HUES48 (cell line): ENCODE results near the gene RSPH1.

Experiments used
- H3K27ac ChIP-seq: one replicate; pipeline ENCODE4 v1.7.0; 2013; ENCODE audit warnings: low read depth, low read length, inconsistent platforms
- H3K27me3 ChIP-seq: 2 replicates; pipeline ENCODE4 v1.6.1; 2013; ENCODE audit warnings: mild to moderate bottlenecking, low read length; ENCODE audit not compliant: control insufficient read depth, insufficient read depth
- H3K36me3 ChIP-seq: 2 replicates; pipeline ENCODE4 v1.6.1; 2013; ENCODE audit warnings: low read length; ENCODE audit not compliant: control insufficient read depth, insufficient read depth
- H3K4me1 ChIP-seq: 2 replicates; pipeline ENCODE4 v1.6.1; 2013; ENCODE audit warnings: mild to moderate bottlenecking, low read length; ENCODE audit not compliant: control insufficient read depth, insufficient read depth
- H3K4me3 ChIP-seq: 2 replicates; pipeline ENCODE4 v1.5.1; 2013; ENCODE audit warnings: mild to moderate bottlenecking, low read depth, low read length
- H3K9ac ChIP-seq: 2 replicates; pipeline ENCODE4 v1.6.1; 2013; ENCODE audit warnings: mild to moderate bottlenecking, low read depth, low read length, moderate library complexity
- H3K9me3 ChIP-seq: 2 replicates; pipeline ENCODE4 v1.6.1; 2013; ENCODE audit warnings: low read length; ENCODE audit not compliant: control insufficient read depth, insufficient read depth

Gene RSPH1

DNA sequence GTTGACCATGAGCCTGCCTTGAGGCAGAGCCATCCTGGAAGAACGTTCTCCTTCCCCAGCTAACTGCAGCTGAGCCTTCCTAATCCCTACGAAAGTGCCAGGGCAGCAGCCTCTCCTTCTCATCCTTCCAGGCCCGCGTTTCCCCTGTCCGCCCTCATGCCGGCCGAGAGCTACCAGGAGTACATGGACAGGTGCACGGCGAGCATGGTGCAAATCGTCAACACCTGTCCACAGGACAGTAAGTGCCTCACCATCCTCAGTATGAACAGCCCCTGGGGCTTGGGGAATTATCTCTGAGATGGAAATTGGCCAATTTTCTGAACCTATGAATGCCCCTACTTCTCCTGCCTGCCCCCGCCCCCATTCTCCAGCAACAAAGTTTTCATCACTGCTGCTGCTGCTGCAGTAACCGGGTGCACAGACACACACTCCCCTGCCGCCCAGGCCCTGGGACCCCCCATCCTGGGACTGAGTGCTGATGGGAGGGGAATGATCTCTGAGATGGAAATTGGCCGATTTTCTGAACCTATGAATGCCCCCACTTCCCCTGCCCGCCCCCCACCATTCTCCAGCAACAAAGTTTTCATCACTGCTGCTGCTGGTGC, 52.7 kb downstream of the RSPH1 start:
- no peaks in the 10 kb centered on the region for H3K9me3 ChIP-seq
- no peak overlapping the region for H3K9ac ChIP-seq
- no peaks in the 10 kb centered on the region for H3K27me3 ChIP-seq
- no peaks in the 10 kb centered on the region for H3K36me3 ChIP-seq
- H3K27ac ChIP-seq = no peak overlapping the region
- no peak overlapping the region for H3K4me3 ChIP-seq
- no peaks in the 10 kb centered on the region for H3K4me1 ChIP-seq

GRCh38 chr21:42441963-42442362, 54.1 kb downstream of the RSPH1 start:
- Histone ChIP-seq H3K27me3 (no peaks in the 10 kb centered on the region), H3K4me1 (no peaks in the 10 kb centered on the region), H3K9me3 (no peaks in the 10 kb centered on the region), H3K9ac (no peak overlapping the region), H3K27ac (no peak overlapping the region), H3K36me3 (no peaks in the 10 kb centered on the region), H3K4me3 (no peak overlapping the region)

DNA sequence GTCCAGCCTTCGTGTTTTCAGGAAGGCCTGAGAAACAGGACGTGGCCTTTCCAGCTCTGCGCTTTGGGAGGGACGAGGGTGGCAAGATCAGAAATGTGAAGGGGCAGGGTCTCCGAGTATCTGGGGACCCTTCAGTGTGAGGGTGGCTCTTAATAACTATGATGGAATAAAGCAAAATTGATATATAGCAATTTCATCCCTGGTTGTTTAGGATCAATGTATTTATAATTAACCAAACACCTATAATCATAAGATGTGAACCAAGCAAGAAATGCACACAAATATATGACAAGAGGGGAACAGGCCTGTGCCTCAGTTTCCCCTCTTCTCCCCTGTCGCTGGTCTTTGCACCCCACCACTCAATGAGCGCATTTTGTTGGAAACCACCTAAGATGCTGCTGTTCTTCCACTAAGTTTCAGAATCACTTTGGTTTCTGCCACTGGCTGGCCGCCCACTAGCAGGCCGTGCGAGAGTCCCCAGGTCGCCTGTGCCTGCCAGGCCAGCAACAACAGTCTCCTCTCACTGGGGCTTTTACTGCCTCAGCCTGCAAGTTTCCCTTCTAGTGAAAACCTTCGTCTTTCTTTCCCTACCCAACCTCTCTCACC, 55.7 kb downstream of the RSPH1 start:
- Histone ChIP-seq H3K4me1 (no peaks in the 10 kb centered on the region), H3K27me3 (no peaks in the 10 kb centered on the region), H3K36me3 (no peaks in the 10 kb centered on the region), H3K27ac (no peak overlapping the region), H3K9ac (no peak overlapping the region), H3K9me3 (no peaks in the 10 kb centered on the region), H3K4me3 (no peak overlapping the region)

GRCh38 chr21:42439284-42440186, 56.5 kb downstream of the RSPH1 start:
- no peak overlapping the region for H3K4me3 ChIP-seq
- H3K4me1 ChIP-seq = no peaks in the 10 kb centered on the region
- no peak overlapping the region for H3K27ac ChIP-seq
- H3K9me3 ChIP-seq = no peaks in the 10 kb centered on the region
- no peaks in the 10 kb centered on the region for H3K36me3 ChIP-seq
- H3K27me3 ChIP-seq = no peaks in the 10 kb centered on the region
- H3K9ac ChIP-seq = no peak overlapping the region

DNA sequence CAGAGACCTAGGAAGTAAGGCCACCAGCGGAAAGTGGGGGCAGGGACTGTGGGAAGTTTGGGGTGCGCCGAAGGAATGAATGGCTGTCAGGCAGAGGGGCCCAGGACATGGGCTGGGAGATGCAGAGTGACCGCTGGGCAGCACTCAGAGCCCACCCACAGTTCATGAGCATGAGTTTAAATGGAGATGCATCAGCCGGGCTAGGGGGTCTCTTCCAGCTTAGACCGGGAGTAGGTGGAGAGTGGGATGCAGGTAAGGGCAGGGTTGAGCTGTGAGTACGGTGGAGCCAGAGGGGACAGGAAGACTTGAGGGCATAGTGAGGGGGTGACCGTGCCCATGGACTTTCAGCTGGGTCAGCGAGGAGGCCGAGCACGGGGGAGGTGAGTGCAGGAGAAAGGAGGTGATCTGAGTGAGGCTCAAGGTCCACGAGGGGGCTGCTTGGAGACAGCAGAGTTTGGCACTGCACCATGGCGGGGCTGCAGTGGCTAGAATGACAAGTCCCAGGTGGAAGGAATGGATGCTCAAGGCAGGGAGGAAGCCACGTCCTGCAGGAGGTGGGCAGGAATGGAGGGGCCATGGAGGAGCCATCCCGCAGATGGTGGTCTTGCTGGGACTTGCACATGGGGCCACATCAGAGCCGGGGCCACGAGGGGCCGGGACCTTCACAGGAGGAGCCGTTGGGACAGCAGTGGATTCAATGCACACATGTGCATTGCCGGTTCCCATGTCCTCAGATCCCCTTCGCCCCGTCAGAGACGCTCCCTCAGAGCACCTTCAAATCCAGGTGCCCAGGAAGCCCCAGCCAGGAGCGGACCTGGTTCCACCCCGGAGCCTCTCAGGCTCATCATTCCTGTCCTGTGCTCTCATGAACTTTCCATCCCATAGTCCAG, 57.5 kb downstream of the RSPH1 start:
- Histone ChIP-seq H3K27me3 (no peaks in the 10 kb centered on the region), H3K4me1 (no peaks in the 10 kb centered on the region), H3K36me3 (no peaks in the 10 kb centered on the region), H3K9ac (no peak overlapping the region), H3K4me3 (no peak overlapping the region), H3K27ac (no peak overlapping the region), H3K9me3 (no peaks in the 10 kb centered on the region)

GRCh38 chr21:42437786-42438185, 58.2 kb downstream of the RSPH1 start:
- no peaks in the 10 kb centered on the region for H3K9me3 ChIP-seq
- H3K27me3 ChIP-seq = no peaks in the 10 kb centered on the region
- no peak overlapping the region for H3K9ac ChIP-seq
- H3K27ac ChIP-seq = no peak overlapping the region
- H3K36me3 ChIP-seq = no peaks in the 10 kb centered on the region
- no peak overlapping the region for H3K4me3 ChIP-seq
- no peaks in the 10 kb centered on the region for H3K4me1 ChIP-seq

DNA sequence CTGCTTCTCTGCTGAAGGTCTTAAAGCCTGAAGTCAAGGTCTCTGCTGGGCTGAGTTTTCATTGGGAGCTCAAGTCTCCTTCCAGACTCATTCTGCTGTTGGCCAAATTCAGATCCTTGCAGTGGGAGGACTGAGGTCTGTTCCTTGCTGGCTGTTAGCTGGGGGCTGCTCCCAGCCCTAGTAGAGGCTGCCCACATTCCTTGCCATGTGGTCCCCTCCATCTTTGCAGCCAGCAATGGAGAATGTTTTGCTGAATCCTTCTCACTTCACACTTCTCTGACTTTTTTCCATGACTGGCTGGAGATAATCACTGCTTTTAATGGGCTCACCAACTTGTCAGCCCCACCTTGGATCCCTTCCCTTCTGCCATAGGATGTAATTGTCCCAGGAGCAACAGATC, 59.1 kb downstream of the RSPH1 start:
- no peak overlapping the region for H3K27ac ChIP-seq
- H3K4me1 ChIP-seq = no peaks in the 10 kb centered on the region
- peaks cover 4% of the 10 kb centered on the region; the same call in 1 of the 2 replicates for H3K9me3 ChIP-seq
- no peak overlapping the region for H3K4me3 ChIP-seq
- no peak overlapping the region for H3K9ac ChIP-seq
- no peaks in the 10 kb centered on the region for H3K27me3 ChIP-seq
- no peaks in the 10 kb centered on the region for H3K36me3 ChIP-seq

GRCh38 chr21:42435833-42436232, 60.2 kb downstream of the RSPH1 start:
- no peak overlapping the region for H3K9ac ChIP-seq
- H3K36me3 ChIP-seq = no peaks in the 10 kb centered on the region
- H3K4me3 ChIP-seq = no peak overlapping the region
- H3K27ac ChIP-seq = no peak overlapping the region
- peaks cover 4% of the 10 kb centered on the region; the same call in 1 of the 2 replicates for H3K9me3 ChIP-seq
- no peaks in the 10 kb centered on the region for H3K27me3 ChIP-seq
- no peaks in the 10 kb centered on the region for H3K4me1 ChIP-seq

DNA sequence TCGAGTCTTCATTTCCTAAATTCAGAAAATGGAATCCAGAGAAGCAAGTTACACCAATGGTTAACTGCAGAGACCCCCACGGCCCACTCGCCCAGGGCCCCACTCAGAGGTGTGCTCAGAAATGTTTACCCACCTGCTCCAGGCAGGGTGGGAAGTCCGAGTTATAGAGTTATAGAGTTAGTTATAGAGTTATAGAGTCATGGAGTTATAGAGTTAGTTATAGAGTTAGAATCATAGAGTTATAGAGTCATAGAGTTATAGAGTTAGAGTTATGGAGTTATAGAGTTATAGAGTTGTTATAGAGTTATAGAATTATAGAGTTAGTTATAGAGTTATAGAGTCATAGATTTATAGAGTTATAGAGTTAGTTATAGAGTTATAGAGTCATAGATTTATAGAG, 60.6 kb downstream of the RSPH1 start:
- Histone ChIP-seq H3K27me3 (no peaks in the 10 kb centered on the region), H3K36me3 (no peaks in the 10 kb centered on the region), H3K4me1 (no peaks in the 10 kb centered on the region), H3K9me3 (peaks cover 4% of the 10 kb centered on the region; the same call in 1 of the 2 replicates), H3K9ac (no peak overlapping the region), H3K4me3 (no peak overlapping the region), H3K27ac (no peak overlapping the region)

GRCh38 chr21:42434884-42435283, 61.1 kb downstream of the RSPH1 start:
- Histone ChIP-seq H3K36me3 (no peaks in the 10 kb centered on the region), H3K27me3 (no peaks in the 10 kb centered on the region), H3K9me3 (peaks cover 4% of the 10 kb centered on the region; the same call in 1 of the 2 replicates), H3K9ac (no peak overlapping the region), H3K4me1 (no peaks in the 10 kb centered on the region), H3K4me3 (no peak overlapping the region), H3K27ac (no peak overlapping the region)
